ENCODE measurements around the gene SLC37A2.
"Not testable (repeated sequence)": the region's sequence is repeated elsewhere in the genome, so short reads cannot be mapped to it uniquely, and the experiment has no call there.

Gene SLC37A2

GRCh38 chr11:125062931-125063428 is at the start of gene SLC37A2:
Gene SLC37A2 (plus strand): TSS chr11:125063305. CDS start chr11:125063368, 63 bp downstream.
- DNase-seq: no peak

- no peak for DNase-seq
These were observed 46.7 kb upstream of the SLC37A2 start for GRCh38 chr11:125016413-125016812.

- DNase-seq: no peak
These were observed 42.8 kb upstream of the SLC37A2 start for GRCh38 chr11:125020342-125020741.

GRCh38 chr11:125022551-125022950 is 40.6 kb upstream of the SLC37A2 start:
- no peak for DNase-seq

- DNase-seq: no peak
These were observed 37.1 kb upstream of the SLC37A2 start for GRCh38 chr11:125025968-125026367.

GRCh38 chr11:125029431-125029830 is 33.7 kb upstream of the SLC37A2 start:
- DNase-seq: not testable (repeated sequence)

- no peak for DNase-seq
These were observed 26.2 kb upstream of the SLC37A2 start for GRCh38 chr11:125036933-125037332.

GRCh38 chr11:125049164-125049792 is 13.8 kb upstream of the SLC37A2 start:
- DNase-seq: no peak

GRCh38 chr11:125052047-125052446 is 11.1 kb upstream of the SLC37A2 start:
- DNase-seq: no peak

GRCh38 chr11:125053167-125053566 is 9.9 kb upstream of the SLC37A2 start:
- no peak for DNase-seq

- no peak for DNase-seq
These were observed 7.9 kb upstream of the SLC37A2 start for GRCh38 chr11:125055107-125055715.

GRCh38 chr11:125056111-125056510 is 7.0 kb upstream of the SLC37A2 start:
- not testable (repeated sequence) for DNase-seq

- no peak for DNase-seq
These were observed 6.0 kb upstream of the SLC37A2 start for GRCh38 chr11:125056931-125057692.

GRCh38 chr11:125057693-125058016 is 5.5 kb upstream of the SLC37A2 start:
- DNase-seq: no peak

- DNase-seq: no peak
These were observed 1.8 kb upstream of the SLC37A2 start for GRCh38 chr11:125061281-125061680.

- no peak for DNase-seq
These were observed 731 bp upstream of the SLC37A2 start for GRCh38 chr11:125062218-125062930.

GRCh38 chr11:125063429-125064043 is 431 bp downstream of the SLC37A2 start:
- no peak for DNase-seq

- no peak for DNase-seq
These were observed 965 bp downstream of the SLC37A2 start for GRCh38 chr11:125064070-125064469.

- DNase-seq: no peak
These were observed 5.3 kb downstream of the SLC37A2 start for GRCh38 chr11:125068368-125068767.

GRCh38 chr11:125069008-125069407 is 5.9 kb downstream of the SLC37A2 start:
- DNase-seq: no peak

GRCh38 chr11:125069796-125070195 is 6.7 kb downstream of the SLC37A2 start:
- no peak for DNase-seq

GRCh38 chr11:125070699-125071254 is 7.7 kb downstream of the SLC37A2 start:
- no peak for DNase-seq

- no peak for DNase-seq
These were observed 8.3 kb downstream of the SLC37A2 start for GRCh38 chr11:125071435-125071834.

Data from NCI-H2029 (cell line).